Kidney (tissue), 14 donors: ENCODE results near the gene SLC25A44. TPM values are rescaled to one million over a fixed set of nuclear protein-coding genes. Genes with fewer than 3 reads are reported as not detected.

Source experiments
- DNase-seq, 5 donors: peaks; one replicate each; pipeline ENCODE4 v3.0.0-alpha.2; 2013 to 2020
- FAIRE-seq: peaks from 2 replicates; lab custom pipeline; 2012; peaks lifted over from hg19 to GRCh38; lab: Jason Lieb, UNC
- H3K27ac ChIP-seq, 2 donors: one replicate each; pipeline ENCODE4 v1.7.0; 2013; ENCODE audit warnings: low read depth in 2 of 2, low read length in 2 of 2, inconsistent platforms in 1 of 2
- H3K27me3 ChIP-seq: one replicate; pipeline ENCODE4 v1.7.1; 2013; ENCODE audit warnings: low read length, inconsistent platforms; ENCODE audit not compliant: control insufficient read depth, insufficient read depth
- H3K36me3 ChIP-seq, 3 donors: one replicate each; pipeline versions ENCODE4 v1.7.0 to v1.7.1; 2013; ENCODE audit warnings: low read length in 3 of 3, control low read depth in 1 of 3, inconsistent platforms in 1 of 3; ENCODE audit not compliant: insufficient read depth in 3 of 3, control insufficient read depth in 2 of 3
- H3K4me1 ChIP-seq, 3 donors: one replicate each; pipeline versions ENCODE4 v1.7.0 to v1.7.1; 2013; ENCODE audit warnings: low read length in 3 of 3, inconsistent platforms in 1 of 3, low read depth in 1 of 3; ENCODE audit not compliant: control insufficient read depth in 2 of 3, insufficient read depth in 2 of 3
- H3K4me3 ChIP-seq, 3 donors: one replicate each; pipeline versions ENCODE4 v1.7.0 to v1.8.1; 2013; ENCODE audit warnings: low read length in 3 of 3, control low read depth in 1 of 3, inconsistent platforms in 1 of 3
- H3K9ac ChIP-seq, 3 donors: one replicate each; pipeline versions ENCODE4 v1.7.0 to v1.7.1; 2013; ENCODE audit warnings: low read length in 3 of 3, control low read depth in 1 of 3, inconsistent platforms in 1 of 3
- H3K9me3 ChIP-seq, 3 donors: one replicate each; pipeline versions ENCODE4 v1.7.0 to v1.7.1; 2013; ENCODE audit warnings: low read length in 3 of 3, control low read depth in 1 of 3, inconsistent platforms in 1 of 3; ENCODE audit not compliant: control insufficient read depth in 2 of 3, insufficient read depth in 1 of 3
- intact Hi-C: fragments of 100-400 bp; cut with DNase I; formaldehyde crosslinking; loops from one replicate; pipeline ENCODE4 v1.11.1; 2022
- polyA plus RNA-seq: library from polyadenylated mRNA; stranded (reverse); fragments of 350-450 nt; fragmentation: Illumina TruSeq; extraction: RNeasy Lipid Tissue Mini Kit (QIAGEN cat#74804); gene quantifications from one replicate; pipeline ENCODE4 v1.2.3, GENCODE V29; 2014; ENCODE audit warnings: low read depth, low replicate concordance; ENCODE audit not compliant: insufficient read depth
- total RNA-seq: library from RNA; stranded (reverse); fragmentation: NEBNext Ultra II Directional; extraction: Animal tissue kit (Norgen Biotek cat#: 25700); gene quantifications from one replicate; pipeline ENCODE4 v1.2.1, GENCODE V29; 2021
- TF ChIP-seq, protein P1 (sequence below): IDR thresholded peaks from 3 replicates; pipeline ENCODE4 v1.5.1; 2012; ENCODE audit warnings: mild to moderate bottlenecking, moderate library complexity, borderline replicate concordance; ENCODE audit not compliant: insufficient read depth; ENCODE audit errors: extremely low read depth
- donor health status: control.
- donor health status: control.
- donor health status: control.
- donor health status: control.
- donor health status: control.
- donor health status: DM: yes; HTN: yes; CAD: no.
- donor health status: Normal renal cell carcinoma (clear cell type).

SLC25A44 gene
- total and polyA plus RNA-seq, 2 donors from 2014 or later, result 28.1 to 29.0 TPM

DNA sequence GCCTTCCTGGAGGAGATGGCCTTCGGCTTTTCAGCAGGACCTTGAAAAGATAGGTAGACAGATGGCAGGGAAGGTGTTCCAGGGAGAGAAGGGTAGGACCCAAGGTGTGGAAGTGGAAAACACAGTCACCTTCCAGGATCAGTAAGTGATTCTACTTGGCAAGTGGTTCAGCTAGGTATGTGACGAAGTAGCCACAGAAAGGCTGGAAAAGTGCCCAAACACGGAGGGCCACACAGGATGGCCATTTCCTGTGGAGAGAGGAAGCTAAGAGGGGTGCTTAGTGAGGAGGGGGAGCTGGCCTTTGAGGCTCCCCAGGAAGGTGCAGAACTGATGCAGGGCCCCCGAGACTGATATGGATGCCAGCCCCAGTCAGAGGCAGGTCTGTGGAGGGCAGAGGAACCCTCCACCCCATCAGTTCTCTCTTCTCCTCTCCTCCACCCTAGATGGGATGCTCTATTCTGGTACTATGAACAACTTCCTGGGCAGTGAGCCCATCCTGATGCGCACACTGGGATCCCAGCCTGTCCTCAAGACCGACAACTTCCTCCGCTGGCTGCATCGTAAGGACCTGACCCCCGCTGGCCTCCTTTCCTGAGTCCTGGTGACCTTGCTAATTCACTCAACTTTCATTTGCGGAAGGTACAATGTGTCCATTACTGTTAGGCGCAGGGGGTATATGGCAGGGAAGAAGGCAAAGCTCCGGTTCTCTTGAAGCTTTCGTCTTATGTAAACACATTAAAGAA is 33.7 kb upstream of the SLC25A44 start:
- Histone ChIP-seq H3K9me3 (no peaks in the 10 kb centered on the region), H3K4me1 (peaks cover 0 to 17% (median 15%) of the 10 kb centered on the region in 3 donors), H3K4me3 (peak overlapping the region; percentile 37 to 60 (median 52)), H3K36me3 (no peaks in the 10 kb centered on the region), H3K9ac (peak overlapping the region in 2 of 3 donors; percentile 1 to 61), H3K27me3 (no peaks in the 10 kb centered on the region), H3K27ac (peak overlapping the region; percentile 62 to 83)
- DNase-seq, result peak in 2 of 5 donors; percentile 41 to 81
- TF ChIP-seq, protein P1, sequence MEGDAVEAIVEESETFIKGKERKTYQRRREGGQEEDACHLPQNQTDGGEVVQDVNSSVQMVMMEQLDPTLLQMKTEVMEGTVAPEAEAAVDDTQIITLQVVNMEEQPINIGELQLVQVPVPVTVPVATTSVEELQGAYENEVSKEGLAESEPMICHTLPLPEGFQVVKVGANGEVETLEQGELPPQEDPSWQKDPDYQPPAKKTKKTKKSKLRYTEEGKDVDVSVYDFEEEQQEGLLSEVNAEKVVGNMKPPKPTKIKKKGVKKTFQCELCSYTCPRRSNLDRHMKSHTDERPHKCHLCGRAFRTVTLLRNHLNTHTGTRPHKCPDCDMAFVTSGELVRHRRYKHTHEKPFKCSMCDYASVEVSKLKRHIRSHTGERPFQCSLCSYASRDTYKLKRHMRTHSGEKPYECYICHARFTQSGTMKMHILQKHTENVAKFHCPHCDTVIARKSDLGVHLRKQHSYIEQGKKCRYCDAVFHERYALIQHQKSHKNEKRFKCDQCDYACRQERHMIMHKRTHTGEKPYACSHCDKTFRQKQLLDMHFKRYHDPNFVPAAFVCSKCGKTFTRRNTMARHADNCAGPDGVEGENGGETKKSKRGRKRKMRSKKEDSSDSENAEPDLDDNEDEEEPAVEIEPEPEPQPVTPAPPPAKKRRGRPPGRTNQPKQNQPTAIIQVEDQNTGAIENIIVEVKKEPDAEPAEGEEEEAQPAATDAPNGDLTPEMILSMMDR, result no peak
- FAIRE-seq, result no peak
- intact Hi-C loops, result no loop called here

DNA sequence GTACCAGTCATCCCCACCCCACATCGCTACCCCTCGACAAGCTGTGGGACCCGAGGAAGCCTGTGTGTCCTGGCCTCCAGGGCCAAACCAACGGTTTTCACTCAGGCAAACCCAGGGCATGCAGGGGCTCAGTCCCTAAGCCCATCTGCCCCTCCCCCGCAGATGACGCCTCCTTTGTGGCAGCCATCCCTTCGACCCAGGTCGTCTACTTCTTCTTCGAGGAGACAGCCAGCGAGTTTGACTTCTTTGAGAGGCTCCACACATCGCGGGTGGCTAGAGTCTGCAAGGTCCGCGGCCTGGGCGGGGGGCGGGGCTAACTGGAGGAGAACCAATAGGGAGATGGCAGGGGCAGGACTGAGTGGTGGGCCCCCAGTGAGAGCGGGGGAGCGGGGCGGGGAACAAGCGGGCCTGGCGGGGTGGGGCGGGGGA is 33.1 kb upstream of the SLC25A44 start:
- FAIRE-seq (no peak), DNase-seq (peak; percentile 90 to 95 (median 94))
- Histone ChIP-seq H3K4me3 (peak overlapping the region; percentile 37 to 60 (median 52)), H3K36me3 (no peaks in the 10 kb centered on the region), H3K9me3 (no peaks in the 10 kb centered on the region), H3K27ac (peak overlapping the region; percentile 62 to 83), H3K27me3 (no peaks in the 10 kb centered on the region), H3K9ac (peak overlapping the region in 2 of 3 donors; percentile 1 to 61), H3K4me1 (peaks cover 0 to 17% (median 15%) of the 10 kb centered on the region in 3 donors)
- intact Hi-C loops, result no loop called here
- TF ChIP-seq, protein P1, result no peak

DNA sequence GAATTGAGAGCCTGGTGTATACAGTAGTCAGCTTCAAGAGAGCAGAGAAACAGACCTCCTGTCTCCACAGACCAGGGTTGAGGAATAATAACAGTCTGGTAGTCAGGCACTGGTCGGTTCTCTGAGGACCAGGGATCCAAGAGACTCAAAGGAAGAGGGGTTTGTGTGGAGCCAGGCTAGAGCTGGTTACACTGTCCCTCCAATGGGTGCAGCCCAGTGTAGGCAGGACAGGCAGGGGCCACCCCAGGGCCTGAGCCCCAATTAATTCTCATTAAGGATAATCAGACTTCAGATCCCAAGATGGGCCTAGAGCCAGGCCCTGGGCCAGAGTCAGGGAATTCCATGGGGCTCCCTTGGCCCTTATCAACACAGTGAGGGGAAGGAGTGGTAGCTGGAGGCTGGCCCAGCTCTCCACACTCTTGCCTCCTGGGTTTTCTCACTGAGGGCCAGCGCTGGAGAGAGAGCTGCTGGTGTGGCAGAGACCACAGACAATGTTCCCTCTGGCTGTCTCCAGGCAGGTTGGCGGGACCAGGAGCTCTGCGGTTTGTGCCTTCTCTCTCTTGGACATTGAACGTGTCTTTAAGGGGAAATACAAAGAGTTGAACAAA is 31.4 kb upstream of the SLC25A44 start:
- no peak overlapping the region for H3K27ac ChIP-seq

More for the DNA sequence above, 31.4 kb upstream of the SLC25A44 start:
- intact Hi-C loops, result no loop called here
- no peak for FAIRE-seq
- H3K4me1 ChIP-seq, result peaks cover 0 to 17% (median 15%) of the 10 kb centered on the region in 3 donors
- peak in 1 of 5 donors; percentile 50 for DNase-seq
- TF ChIP-seq, protein P1, result no peak
- H3K27me3 ChIP-seq, result no peaks in the 10 kb centered on the region
- peak overlapping the region in 1 of 3 donors; percentile 35 for H3K9ac ChIP-seq
- no peaks in the 10 kb centered on the region for H3K9me3 ChIP-seq
- no peak overlapping the region for H3K4me3 ChIP-seq
- H3K36me3 ChIP-seq, result no peaks in the 10 kb centered on the region
